Cardiac fibroblast (primary cell): ENCODE data around the gene ZP3.
"Not testable (repeated sequence)": the region's sequence is repeated elsewhere in the genome, so short reads cannot be mapped to it uniquely, and the experiment has no call there.

Experiments
- DNase-seq, 2 donors: peaks; one replicate each; pipeline versions ENCODE4 v3.0.0 to v3.0.0-alpha.2; 2010; ENCODE audit warnings: low read depth in 2 of 2
- H3K4me3 ChIP-seq, 2 donors: replicated peaks in 1 of 2; 1 replicate in 1 of 2; 2 replicates in 1 of 2; pipeline ENCODE4 v1.5.1; 2011; ENCODE audit warnings: low read depth in 2 of 2, low read length in 2 of 2, mild to moderate bottlenecking in 2 of 2, moderate library complexity in 1 of 2
- TF ChIP-seq, protein P1 (sequence below): IDR thresholded peaks from one replicate; pipeline ENCODE4 v1.5.1; 2011; ENCODE audit warnings: low read depth, mild to moderate bottlenecking, low read length, inconsistent platforms

ZP3 gene

DNA sequence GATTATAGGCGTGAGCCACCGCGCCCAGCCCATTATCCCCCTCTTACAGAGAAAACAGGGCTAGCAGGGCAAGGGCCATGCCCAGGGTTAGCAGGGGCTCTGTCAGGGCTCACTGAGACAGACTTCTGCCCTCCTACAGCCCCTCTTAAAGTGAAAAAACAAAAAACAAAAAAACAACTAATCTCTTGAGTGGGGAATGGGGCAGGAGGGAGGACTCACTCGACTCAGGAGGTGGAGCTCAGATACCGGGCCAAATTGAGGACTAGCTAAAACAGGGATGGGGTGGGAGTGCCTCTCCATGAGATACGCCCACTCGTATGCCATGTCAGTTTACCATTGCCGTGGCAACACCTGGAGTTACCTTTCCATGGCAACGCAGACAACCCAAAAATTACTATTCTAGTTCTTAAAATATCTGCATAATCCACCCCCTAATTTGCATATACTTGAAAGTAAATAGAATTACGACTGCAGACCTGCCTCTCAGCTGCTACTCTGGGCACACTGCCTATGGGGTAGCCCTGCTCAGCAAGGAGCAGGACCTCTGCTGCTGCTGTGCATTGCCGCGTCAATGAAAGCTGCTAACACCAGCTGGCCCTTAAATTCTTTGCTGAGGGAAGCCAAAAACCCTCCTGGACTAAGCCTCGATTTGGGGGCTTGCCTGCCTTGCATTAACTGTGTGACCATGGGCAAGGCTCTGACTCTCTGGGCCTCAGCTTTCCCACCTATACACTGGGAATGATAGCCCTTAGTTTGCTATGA is 28.6 kb upstream of the ZP3 start:
- H3K4me3 ChIP-seq: no peak overlapping the region
- no peak for DNase-seq
- TF ChIP-seq, protein P1, sequence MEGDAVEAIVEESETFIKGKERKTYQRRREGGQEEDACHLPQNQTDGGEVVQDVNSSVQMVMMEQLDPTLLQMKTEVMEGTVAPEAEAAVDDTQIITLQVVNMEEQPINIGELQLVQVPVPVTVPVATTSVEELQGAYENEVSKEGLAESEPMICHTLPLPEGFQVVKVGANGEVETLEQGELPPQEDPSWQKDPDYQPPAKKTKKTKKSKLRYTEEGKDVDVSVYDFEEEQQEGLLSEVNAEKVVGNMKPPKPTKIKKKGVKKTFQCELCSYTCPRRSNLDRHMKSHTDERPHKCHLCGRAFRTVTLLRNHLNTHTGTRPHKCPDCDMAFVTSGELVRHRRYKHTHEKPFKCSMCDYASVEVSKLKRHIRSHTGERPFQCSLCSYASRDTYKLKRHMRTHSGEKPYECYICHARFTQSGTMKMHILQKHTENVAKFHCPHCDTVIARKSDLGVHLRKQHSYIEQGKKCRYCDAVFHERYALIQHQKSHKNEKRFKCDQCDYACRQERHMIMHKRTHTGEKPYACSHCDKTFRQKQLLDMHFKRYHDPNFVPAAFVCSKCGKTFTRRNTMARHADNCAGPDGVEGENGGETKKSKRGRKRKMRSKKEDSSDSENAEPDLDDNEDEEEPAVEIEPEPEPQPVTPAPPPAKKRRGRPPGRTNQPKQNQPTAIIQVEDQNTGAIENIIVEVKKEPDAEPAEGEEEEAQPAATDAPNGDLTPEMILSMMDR: no peak

DNA sequence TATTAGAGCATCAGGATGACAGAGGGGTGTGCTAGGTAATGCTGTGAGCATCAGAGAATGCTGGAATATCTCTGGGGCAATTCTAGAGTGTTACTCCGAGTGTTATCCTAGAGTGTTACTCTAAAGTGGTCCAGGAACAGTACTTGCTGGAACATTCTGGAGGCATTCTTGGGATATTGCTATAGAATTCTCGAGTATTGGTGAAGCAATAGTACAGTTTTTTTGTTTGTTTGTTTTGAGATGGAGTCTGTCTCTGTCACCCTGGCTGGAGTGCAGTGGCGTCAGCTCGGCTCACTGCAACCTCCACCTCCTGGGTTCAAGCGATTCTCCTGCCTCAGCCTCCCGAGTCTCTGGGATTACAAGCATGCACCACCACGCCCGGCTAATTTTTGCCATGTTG is 27.9 kb upstream of the ZP3 start:
- no peak for DNase-seq
- peak overlapping the region in 1 of 2 donors; percentile 54 for H3K4me3 ChIP-seq
- TF ChIP-seq, protein P1: no peak

DNA sequence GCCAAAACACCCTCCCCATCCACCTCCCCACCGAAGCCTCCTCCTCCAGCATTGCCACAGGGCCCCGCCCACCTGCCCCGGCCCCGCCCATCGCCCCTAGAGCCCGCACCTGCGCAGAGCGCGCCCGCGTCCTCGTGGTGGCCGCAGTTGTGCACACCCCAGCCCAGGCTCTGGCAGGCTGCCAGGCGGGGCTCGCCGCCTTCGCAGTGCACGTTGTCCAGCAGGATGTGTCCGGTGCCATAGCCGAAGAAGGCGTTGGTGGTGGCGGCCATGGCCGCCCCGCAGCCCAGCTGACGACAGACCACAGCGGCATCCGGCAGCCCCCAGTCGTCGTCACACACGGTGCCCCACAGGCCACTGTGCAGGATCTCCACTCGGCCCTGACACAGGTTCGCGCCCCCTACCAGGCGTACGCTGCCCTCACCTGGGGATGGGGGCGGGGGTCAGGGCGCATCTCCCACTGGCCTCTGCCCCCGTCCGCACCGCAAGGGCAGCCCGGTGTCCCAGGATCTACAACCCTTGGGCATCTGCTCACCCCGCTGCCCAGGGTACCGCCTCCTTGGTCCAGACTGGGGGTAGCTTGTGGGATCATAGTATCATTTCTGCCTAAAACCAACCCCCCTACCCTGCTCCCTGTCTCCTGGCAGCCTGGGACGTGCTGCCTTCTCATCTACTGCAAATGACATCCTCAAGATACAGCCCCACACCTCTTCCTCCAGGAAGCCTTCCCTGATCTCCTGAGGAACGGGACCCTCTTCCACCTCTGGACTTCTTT is 27.2 kb upstream of the ZP3 start:
- peak overlapping the region; percentile 45 to 54 for H3K4me3 ChIP-seq
- TF ChIP-seq, protein P1: no peak
- peak; percentile 59 to 66 for DNase-seq

DNA sequence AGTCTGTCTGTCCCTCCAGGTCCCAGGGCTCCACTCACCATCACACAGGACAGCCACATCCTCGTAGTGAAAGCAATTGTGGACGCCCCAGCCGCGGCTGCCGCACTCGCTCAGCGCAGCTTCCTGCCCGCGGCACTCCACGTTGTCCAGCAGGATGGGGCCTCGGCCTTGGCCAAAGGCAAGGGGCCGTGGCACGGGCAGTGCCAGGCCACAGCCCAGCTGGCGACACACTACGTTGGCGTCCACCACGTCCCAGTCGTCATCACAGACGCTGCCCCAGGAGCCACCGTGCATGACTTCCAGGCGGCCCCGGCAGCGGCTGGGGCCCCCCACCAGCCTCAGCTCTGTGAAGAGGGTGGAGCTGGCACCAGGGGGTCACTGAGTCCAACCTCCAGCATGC is 24.5 kb upstream of the ZP3 start:
- no peak overlapping the region for H3K4me3 ChIP-seq
- TF ChIP-seq, protein P1: no peak

DNA sequence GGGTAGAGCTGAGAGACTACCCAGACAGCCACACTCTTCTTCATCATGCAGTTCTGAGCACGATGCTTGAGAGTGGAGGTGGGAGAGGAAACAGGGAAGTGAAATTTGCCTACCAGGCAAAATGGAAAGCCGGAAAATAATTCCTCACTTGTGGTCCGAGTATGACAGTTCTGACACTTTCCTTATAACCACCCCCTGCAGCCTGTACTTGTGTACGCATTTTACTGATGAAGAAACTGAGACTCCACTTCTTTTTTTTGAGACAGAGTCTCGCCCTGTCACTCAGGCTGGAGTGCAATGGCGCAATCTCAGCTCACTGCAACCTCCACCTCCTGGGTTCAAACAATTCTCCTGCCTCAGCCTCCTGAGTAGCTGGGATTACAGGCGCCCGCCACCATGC is 21.7 kb upstream of the ZP3 start:
- not testable (repeated sequence) for H3K4me3 ChIP-seq, DNase-seq

More for the DNA sequence above, 24.5 kb upstream of the ZP3 start:
- no peak for DNase-seq

DNA sequence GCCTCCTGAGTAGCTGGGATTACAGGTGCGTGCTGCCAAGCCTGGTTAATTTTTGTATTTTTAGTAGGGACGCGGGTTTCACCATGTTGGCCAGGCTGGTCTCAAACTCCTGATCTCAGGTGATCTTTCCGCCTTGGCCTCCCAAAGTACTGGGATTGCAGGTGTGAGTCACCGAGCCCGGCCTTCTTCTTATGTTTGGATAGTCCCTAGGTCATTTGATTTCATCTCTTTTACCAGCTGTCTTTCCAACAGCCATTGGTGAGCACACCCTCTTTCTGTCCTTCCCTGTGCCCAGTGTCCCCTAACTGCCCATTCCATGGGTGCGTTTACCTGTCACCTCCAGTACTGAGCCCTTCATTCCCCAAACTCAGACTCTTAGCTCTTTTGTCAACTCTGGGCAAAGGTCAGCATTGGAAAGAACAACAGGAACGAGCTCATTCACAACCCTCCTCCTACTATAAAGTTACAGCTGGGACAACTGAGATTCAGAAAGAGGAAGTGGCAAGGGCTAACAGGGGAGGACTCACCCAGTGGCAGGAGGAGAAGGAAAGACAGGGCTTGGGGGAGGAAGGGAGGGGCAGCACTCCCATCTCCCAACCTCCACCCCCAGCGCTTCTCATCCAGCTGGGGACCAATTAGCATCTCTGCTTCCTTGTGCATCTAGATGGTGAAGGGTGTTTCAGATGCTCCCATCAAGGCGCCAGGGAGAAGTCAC is 20.8 kb upstream of the ZP3 start:
- DNase-seq: no peak
- TF ChIP-seq, protein P1: no peak
- H3K4me3 ChIP-seq: no peak overlapping the region

DNA sequence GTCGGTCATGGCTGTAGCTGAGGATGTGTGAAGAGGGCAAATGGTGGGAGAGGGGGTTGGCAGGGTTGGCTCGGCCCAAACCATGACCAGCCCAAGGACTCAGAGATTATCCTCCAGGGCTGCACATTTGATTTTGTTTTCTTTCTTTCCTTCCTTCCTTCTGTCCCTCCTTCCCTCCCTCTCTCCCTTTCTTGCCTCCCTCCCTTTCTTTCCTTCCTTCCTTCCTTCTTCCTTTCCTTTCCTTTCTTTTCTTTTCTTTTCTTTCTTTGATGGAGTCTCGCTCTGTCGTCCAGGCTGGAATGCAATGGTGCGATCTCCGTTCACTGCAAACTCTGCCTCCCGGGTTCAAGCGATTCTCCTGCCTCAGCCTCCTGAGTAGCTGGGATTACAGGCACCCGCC is 19.0 kb upstream of the ZP3 start:
- H3K4me3 ChIP-seq: no peak overlapping the region
- TF ChIP-seq, protein P1: no peak
- no peak for DNase-seq
